Gastrocnemius medialis (tissue), 4 donors: Measurements from ENCODE around the gene VPS35L. TPM values are rescaled to one million over a fixed set of nuclear protein-coding genes. Genes with fewer than 3 reads are reported as not detected.
"Not testable (repeated sequence)": the region's sequence is repeated elsewhere in the genome, so short reads cannot be mapped to it uniquely, and the experiment has no call there.

Experiments used
- ATAC-seq, 2 donors: fragments of 150-250 bp; one replicate each; pipeline ENCODE4 v1.9.1; 2016
- DNase-seq, 2 donors: peaks; one replicate each; pipeline ENCODE4 v3.0.0-alpha.2; 2019
- H3K27ac ChIP-seq, 4 donors: fragments of 200-600 bp; sonication (generic); 1 replicate in 1 of 4; 2 replicates in 3 of 4; pipeline ENCODE4 v1.5.1; 2016 to 2018; ENCODE audit warnings: mild to moderate bottlenecking in 2 of 4, moderate library complexity in 1 of 4
- H3K27me3 ChIP-seq, 3 donors: fragments of 200-600 bp; sonication (generic) in 2 of 3; 1 replicate in 1 of 3; 2 replicates in 2 of 3; pipeline versions ENCODE4 v1.5.1 to v1.6.0; 2016 to 2019; ENCODE audit warnings: mild to moderate bottlenecking in 1 of 3, moderate library complexity in 1 of 3
- H3K36me3 ChIP-seq, 2 donors: fragments of 200-600 bp; sonication (generic) in 1 of 2; one replicate each; pipeline ENCODE4 v1.5.1; 2017 to 2018
- H3K4me1 ChIP-seq, 2 donors: fragments of 200-600 bp; sonication (generic) in 1 of 2; one replicate each; pipeline ENCODE4 v1.5.1; 2016 to 2017; ENCODE audit warnings: mild to moderate bottlenecking in 2 of 2
- H3K4me3 ChIP-seq, 4 donors: fragments of 200-600 bp; sonication (generic) in 3 of 4; 1 replicate in 1 of 4; 2 replicates in 3 of 4; pipeline ENCODE4 v1.5.1; 2016 to 2019; ENCODE audit warnings: mild to moderate bottlenecking in 2 of 4
- H3K9me3 ChIP-seq, 3 donors: fragments of 200-600 bp; sonication (generic) in 2 of 3; 1 replicate in 1 of 3; 2 replicates in 2 of 3; pipeline ENCODE4 v1.5.1; 2016 to 2019
- CTCF ChIP-seq, 5 experiments: fragments of 450-650 bp in 3 of 5; fragments of 200-600 bp in 2 of 5; sonication (generic) in 2 of 5; IDR thresholded peaks in 4 of 5; conservative IDR thresholded peaks in 1 of 5; 1 replicate in 4 of 5; 2 replicates in 1 of 5; pipeline ENCODE4 v1.5.1; 2016 to 2019; ENCODE audit warnings: antibody characterized with exemption in 5 of 5, mild to moderate bottlenecking in 3 of 5, moderate library complexity in 3 of 5
- POLR2A ChIP-seq, 2 donors: fragments of 450-650 bp; IDR thresholded peaks; one replicate each; pipeline ENCODE4 v1.6.1; 2017; ENCODE audit warnings: antibody characterized with exemption in 2 of 2, mild to moderate bottlenecking in 2 of 2, moderate library complexity in 2 of 2
- in situ Hi-C, 4 donors: fragments of 200-750 bp; cut with MboI; loops; one replicate each; pipeline versions ENCODE4 v1.15.0 to v1.8.0; 2017; ENCODE audit warnings: low sequenced_read_pairs in 4 of 4
- intact Hi-C: fragments of 100-400 bp; cut with DNase I; formaldehyde crosslinking; loops from one replicate; pipeline ENCODE4 v1.15.1; 2023; ENCODE audit warnings: low total_unique reads
- total RNA-seq, 4 donors: library from RNA; depleted of rRNA; stranded (reverse); fragments of >200 nt; gene quantifications; one replicate each; pipeline versions ENCODE4 v1.1.0 to v1.2.3, GENCODE V29; 2016

The VPS35L gene
- total RNA-seq, 4 donors from 2014 or later = 16.9 to 29.1 (median 24.8) TPM

- DNase-seq = no peak
- ATAC-seq = no peak
- Histone ChIP-seq H3K27ac (no peak overlapping the region), H3K4me1 (peaks cover 14 to 16% of the 10 kb centered on the region in 2 donors), H3K27me3 (no peaks in the 10 kb centered on the region), H3K9me3 (no peaks in the 10 kb centered on the region), H3K4me3 (no peak overlapping the region), H3K36me3 (peaks cover 0 to 12% of the 10 kb centered on the region in 2 donors)
- in situ Hi-C loops = no loop called here
- intact Hi-C loops = loop anchor here (5.0 kb wide), 1 partner anchor 225 kb away; no protein-coding TSS in a partner anchor
- TF ChIP-seq CTCF (IDR thresholded peaks at IDR 0.05 in 4 of 5, conservative IDR thresholded peaks at IDR 0.05 in 1 of 5) (no peak), POLR2A (IDR thresholded peaks at IDR 0.05) (no peak)
Observed at GRCh38 chr16:19662351-19662750, 106.8 kb downstream of the VPS35L start.

GRCh38 chr16:19664166-19664565 is 108.7 kb downstream of the VPS35L start:
- intact Hi-C loops (loop anchor here (5.0 kb wide), 1 partner anchor 223 kb away; no protein-coding TSS in a partner anchor), in situ Hi-C loops (no loop called here)
- Histone ChIP-seq H3K4me3 (no peak overlapping the region), H3K27ac (no peak overlapping the region), H3K27me3 (no peaks in the 10 kb centered on the region), H3K4me1 (peaks cover 14 to 16% of the 10 kb centered on the region in 2 donors), H3K36me3 (peaks cover 0 to 15% of the 10 kb centered on the region in 2 donors), H3K9me3 (no peaks in the 10 kb centered on the region)
- ATAC-seq (no peak), DNase-seq (no peak)
- no peak for TF ChIP-seq POLR2A (IDR thresholded peaks at IDR 0.05)
- no peak for TF ChIP-seq CTCF (IDR thresholded peaks at IDR 0.05 in 4 of 5, conservative IDR thresholded peaks at IDR 0.05 in 1 of 5)

DNA sequence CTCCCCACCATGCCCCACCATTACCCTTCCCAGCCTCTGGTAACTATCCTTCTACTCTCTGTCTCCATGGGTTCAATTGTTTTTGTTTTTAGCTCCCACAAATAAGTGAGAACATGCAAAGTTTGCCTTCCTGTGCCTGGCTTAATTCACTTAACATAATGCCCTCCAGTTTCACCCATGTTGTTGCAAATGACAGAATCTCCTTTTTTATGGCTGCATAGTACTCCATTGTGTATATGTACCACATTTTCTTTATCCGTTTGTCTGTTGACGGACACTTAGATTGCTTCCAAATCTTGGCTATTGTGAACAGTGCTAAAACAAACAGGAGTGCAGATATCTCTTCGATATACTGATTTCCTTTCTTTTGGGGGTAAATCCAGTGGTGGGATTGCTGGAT is 109.8 kb downstream of the VPS35L start:
- in situ Hi-C loops, intact Hi-C loops, H3K27me3 ChIP-seq, H3K4me3 ChIP-seq, DNase-seq, H3K9me3 ChIP-seq, ATAC-seq, H3K27ac ChIP-seq: not testable (repeated sequence)
- Histone ChIP-seq H3K4me1 (peaks cover 14 to 16% of the 10 kb centered on the region in 2 donors), H3K36me3 (peaks cover 0 to 27% of the 10 kb centered on the region in 2 donors)

GRCh38 chr16:19666477-19666876 is 111.0 kb downstream of the VPS35L start:
- H3K4me1 ChIP-seq = peaks cover 14 to 16% of the 10 kb centered on the region in 2 donors
- no peak for DNase-seq
- H3K9me3 ChIP-seq = no peaks in the 10 kb centered on the region
- in situ Hi-C loops = no loop called here
- peak in 1 of 2 donors; percentile 47 for ATAC-seq
- H3K27me3 ChIP-seq = no peaks in the 10 kb centered on the region
- intact Hi-C loops = no loop called here
- H3K27ac ChIP-seq = peak overlapping the region in 3 of 4 donors; percentile 28 to 58 (median 41)
- no peak overlapping the region for H3K4me3 ChIP-seq
- peaks cover 0 to 31% of the 10 kb centered on the region in 2 donors for H3K36me3 ChIP-seq
- no peak for TF ChIP-seq POLR2A (IDR thresholded peaks at IDR 0.05)
- TF ChIP-seq CTCF (IDR thresholded peaks at IDR 0.05 in 4 of 5, conservative IDR thresholded peaks at IDR 0.05 in 1 of 5) = no peak

- ATAC-seq (no peak), DNase-seq (no peak)
- Histone ChIP-seq H3K9me3 (no peaks in the 10 kb centered on the region), H3K27ac (no peak overlapping the region), H3K4me3 (no peak overlapping the region), H3K36me3 (peaks cover 0 to 25% of the 10 kb centered on the region in 2 donors), H3K27me3 (no peaks in the 10 kb centered on the region), H3K4me1 (peaks cover 0 to 6% of the 10 kb centered on the region in 2 donors)
- in situ Hi-C loops (no loop called here), intact Hi-C loops (no loop called here)
- TF ChIP-seq POLR2A (IDR thresholded peaks at IDR 0.05) = no peak
- no peak for TF ChIP-seq CTCF (IDR thresholded peaks at IDR 0.05 in 4 of 5, conservative IDR thresholded peaks at IDR 0.05 in 1 of 5)
Observed at GRCh38 chr16:19672378-19672777, 116.9 kb downstream of the VPS35L start.
